BLaER1 treated with 17β-estradiol and CSF1 and Interleukin-3, amounts not matched to agents 10 nM and 100 nM (cell line): Measurements from ENCODE around the gene LHFPL6.

ENCODE experiments used
- H3K27ac ChIP-seq, 11 experiments: shearing (Covaris generic); formaldehyde crosslinking; 2 replicates each; pipeline ENCODE4 v1.8.1; 2022
- H3K27me3 ChIP-seq, 11 experiments: shearing (Covaris generic); formaldehyde crosslinking; 2 replicates each; pipeline ENCODE4 v1.8.1; 2022
- H3K36me3 ChIP-seq, 11 experiments: shearing (Covaris generic); formaldehyde crosslinking; 2 replicates each; pipeline ENCODE4 v1.8.1; 2022
- H3K4me1 ChIP-seq, 10 experiments: shearing (Covaris generic); formaldehyde crosslinking; 2 replicates each; pipeline ENCODE4 v1.8.1; 2022
- H3K4me2 ChIP-seq, 11 experiments: shearing (Covaris generic); formaldehyde crosslinking; 2 replicates each; pipeline ENCODE4 v1.8.1; 2022
- H3K4me3 ChIP-seq, 10 experiments: shearing (Covaris generic); formaldehyde crosslinking; 2 replicates each; pipeline ENCODE4 v1.8.1; 2022
- H3K9ac ChIP-seq, 11 experiments: shearing (Covaris generic); formaldehyde crosslinking; 2 replicates each; pipeline ENCODE4 v1.8.1; 2022
- H3K9me3 ChIP-seq, 11 experiments: shearing (Covaris generic); formaldehyde crosslinking; replicated peaks in 1 of 11; 2 replicates each; pipeline ENCODE4 v1.8.1; 2022
- H4K20me1 ChIP-seq, 11 experiments: shearing (Covaris generic); formaldehyde crosslinking; 2 replicates each; pipeline ENCODE4 v1.8.1; 2022
- Cebpa-rat ChIP-seq, 11 experiments: shearing (Covaris generic); IDR thresholded peaks; 2 replicates each; pipeline ENCODE4 v1.8.1; 2022

LHFPL6 gene

DNA sequence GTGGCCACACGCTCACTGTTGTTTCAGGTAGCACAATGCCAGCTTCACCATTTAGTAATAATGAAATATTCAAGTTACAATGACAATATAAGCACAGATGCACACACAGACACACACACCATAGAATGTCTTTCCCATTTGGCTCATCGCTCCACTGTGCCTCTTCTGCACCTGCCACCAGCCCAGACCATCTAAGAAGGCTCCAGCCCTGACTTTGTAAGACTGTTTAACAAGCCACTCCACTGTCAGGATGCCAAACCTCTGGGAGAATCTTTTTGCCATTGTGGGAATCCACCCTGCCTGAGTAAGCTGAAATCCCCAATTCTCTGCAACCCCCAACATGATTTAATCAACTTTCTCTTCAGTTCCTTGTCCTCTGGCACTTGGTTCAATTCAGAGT is 60.6 kb downstream of the LHFPL6 start:
- no peak overlapping the region for H3K27ac ChIP-seq
- no peak overlapping the region for H3K4me3 ChIP-seq
- no peaks in the 10 kb centered on the region for H3K27me3 ChIP-seq
- no peaks in the 10 kb centered on the region for H3K9me3 ChIP-seq
- H3K4me1 ChIP-seq, result no peaks in the 10 kb centered on the region
- no peaks in the 10 kb centered on the region for H4K20me1 ChIP-seq
- no peak overlapping the region for H3K9ac ChIP-seq
- H3K4me2 ChIP-seq, result no peak overlapping the region
- no peak for TF ChIP-seq Cebpa-rat (IDR thresholded peaks at IDR 0.05)
- no peaks in the 10 kb centered on the region for H3K36me3 ChIP-seq

DNA sequence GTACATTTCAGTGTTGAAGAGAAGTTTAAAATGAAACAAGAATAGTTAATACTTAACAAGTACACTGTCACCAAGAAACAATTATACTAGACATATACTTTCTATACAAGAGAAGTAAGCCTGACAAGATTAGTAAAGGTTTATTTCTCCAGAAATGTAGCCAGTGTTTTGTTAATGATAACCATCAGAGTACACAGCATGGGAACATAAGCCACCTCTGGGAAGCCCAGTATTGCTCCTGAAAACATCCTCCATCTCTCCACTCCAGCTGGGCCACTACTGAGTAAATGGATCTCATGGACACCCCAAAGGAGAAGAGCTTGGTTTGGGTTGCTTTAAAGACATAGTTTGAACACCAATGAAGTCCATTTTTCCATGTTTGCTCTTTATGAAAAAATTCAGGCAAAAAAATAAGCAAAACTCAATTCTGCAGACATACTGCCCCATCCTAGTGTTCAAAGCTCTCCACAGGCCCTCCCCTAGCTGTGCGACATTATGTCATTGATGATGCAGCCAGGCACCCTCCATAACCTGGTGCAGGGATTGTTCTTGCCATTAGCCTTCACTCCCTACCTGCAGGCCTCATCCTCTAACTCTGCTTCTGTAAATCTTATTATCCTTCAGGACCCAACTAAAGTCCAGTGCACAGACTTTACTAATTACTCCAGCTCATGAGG is 61.9 kb downstream of the LHFPL6 start:
- no peaks in the 10 kb centered on the region for H4K20me1 ChIP-seq
- no peak overlapping the region for H3K4me2 ChIP-seq
- no peaks in the 10 kb centered on the region for H3K9me3 ChIP-seq
- no peaks in the 10 kb centered on the region for H3K36me3 ChIP-seq
- H3K27ac ChIP-seq, result no peak overlapping the region
- no peak for TF ChIP-seq Cebpa-rat (IDR thresholded peaks at IDR 0.05)
- no peaks in the 10 kb centered on the region for H3K4me1 ChIP-seq
- H3K4me3 ChIP-seq, result no peak overlapping the region
- H3K27me3 ChIP-seq, result no peaks in the 10 kb centered on the region
- no peak overlapping the region for H3K9ac ChIP-seq

DNA sequence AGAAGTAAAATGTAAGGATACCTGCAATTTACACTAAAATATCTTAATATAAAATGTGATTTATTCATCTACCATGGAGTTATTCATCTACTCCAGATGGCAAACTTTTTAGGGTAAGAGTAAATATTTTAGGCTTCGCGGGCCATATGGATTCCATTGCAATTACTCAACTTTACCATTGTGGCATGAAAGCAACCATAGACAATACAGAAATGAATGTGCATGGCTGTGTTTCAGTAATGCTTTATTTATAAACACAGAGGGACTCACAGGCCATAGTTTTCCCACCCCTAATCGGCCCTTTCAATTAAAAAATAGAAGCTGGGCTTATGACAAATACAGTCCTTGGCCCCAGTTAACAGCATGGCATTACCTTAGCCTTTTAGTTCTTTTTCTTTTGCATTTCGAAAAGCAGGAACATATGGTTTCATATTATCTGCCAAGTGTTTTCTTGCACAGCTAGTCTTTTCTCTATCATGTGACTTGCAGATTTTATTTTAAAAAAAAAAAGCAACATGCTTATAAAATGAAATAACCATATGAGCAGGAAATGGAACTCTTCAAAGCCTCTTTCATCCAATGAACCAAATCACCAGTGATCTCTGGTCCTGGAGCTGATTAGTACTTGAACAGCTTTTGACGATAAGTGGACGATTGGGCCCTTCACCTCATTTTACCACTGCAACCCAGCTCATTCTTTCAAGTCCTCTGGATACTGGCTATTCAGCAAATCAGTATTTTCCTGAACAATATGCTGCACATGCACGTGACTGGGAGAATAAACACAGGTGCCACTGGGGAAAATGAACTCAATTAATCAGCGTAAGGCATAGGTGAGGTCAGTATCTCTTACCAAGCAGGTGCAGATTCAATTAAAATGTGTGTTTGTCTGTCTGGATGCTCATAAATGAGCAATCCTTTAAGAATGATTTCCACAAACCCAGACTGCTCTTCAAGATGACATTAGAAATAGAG is 63.9 kb downstream of the LHFPL6 start:
- no peak overlapping the region for H3K4me3 ChIP-seq
- no peaks in the 10 kb centered on the region for H3K27me3 ChIP-seq
- H3K4me1 ChIP-seq, result no peaks in the 10 kb centered on the region
- no peak for TF ChIP-seq Cebpa-rat (IDR thresholded peaks at IDR 0.05)
- no peak overlapping the region for H3K4me2 ChIP-seq
- H4K20me1 ChIP-seq, result no peaks in the 10 kb centered on the region
- H3K36me3 ChIP-seq, result no peaks in the 10 kb centered on the region
- H3K9ac ChIP-seq, result no peak overlapping the region
- no peaks in the 10 kb centered on the region for H3K9me3 ChIP-seq
- no peak overlapping the region for H3K27ac ChIP-seq

DNA sequence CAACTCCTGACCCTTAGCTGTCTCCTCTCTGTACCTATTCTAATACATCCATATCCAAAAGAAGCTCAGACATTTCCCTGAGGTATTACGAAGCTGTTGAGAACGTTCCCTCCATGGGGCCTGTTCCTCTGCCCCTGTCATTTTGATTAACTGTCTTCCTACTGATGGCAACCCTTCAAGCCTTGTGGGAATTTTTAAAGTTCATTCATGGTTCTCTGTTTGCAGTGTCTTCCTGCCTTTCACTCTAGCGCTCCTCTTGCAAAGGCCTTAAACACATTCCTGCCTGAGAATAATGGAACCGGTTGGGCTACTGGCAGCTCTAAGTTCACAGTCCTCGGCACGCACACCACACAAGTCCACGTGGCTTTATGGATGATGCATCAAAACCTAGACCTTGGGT is 66.1 kb downstream of the LHFPL6 start:
- Histone ChIP-seq H3K9me3 (no peaks in the 10 kb centered on the region), H3K27ac (no peak overlapping the region), H3K4me2 (no peak overlapping the region), H4K20me1 (no peaks in the 10 kb centered on the region), H3K4me1 (no peaks in the 10 kb centered on the region), H3K36me3 (no peaks in the 10 kb centered on the region), H3K4me3 (no peak overlapping the region), H3K27me3 (no peaks in the 10 kb centered on the region), H3K9ac (no peak overlapping the region)
- TF ChIP-seq Cebpa-rat (IDR thresholded peaks at IDR 0.05), result no peak

DNA sequence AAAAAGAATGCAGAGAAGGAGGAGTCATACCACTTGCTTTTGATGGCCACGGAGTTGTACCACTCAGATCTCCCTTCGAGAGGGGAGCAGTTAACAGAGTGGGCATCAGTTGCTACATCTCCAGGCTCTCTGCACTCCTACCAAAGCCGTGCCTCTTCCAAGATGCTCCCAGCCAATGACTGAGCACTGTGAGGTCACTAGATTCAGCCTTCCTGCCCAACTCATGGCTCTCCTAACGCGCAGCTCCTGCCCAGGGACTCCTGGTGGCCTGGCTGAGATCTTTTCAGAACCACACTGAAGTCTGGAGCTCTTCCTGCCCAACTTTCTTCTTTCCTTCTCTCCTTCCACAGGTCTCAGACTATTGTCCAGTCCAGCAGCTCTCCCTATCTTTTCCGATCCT is 66.7 kb downstream of the LHFPL6 start:
- H3K4me3 ChIP-seq, result no peak overlapping the region
- H3K36me3 ChIP-seq, result no peaks in the 10 kb centered on the region
- no peaks in the 10 kb centered on the region for H4K20me1 ChIP-seq
- H3K4me2 ChIP-seq, result no peak overlapping the region
- H3K27ac ChIP-seq, result no peak overlapping the region
- H3K27me3 ChIP-seq, result no peaks in the 10 kb centered on the region
- no peaks in the 10 kb centered on the region for H3K9me3 ChIP-seq
- H3K9ac ChIP-seq, result no peak overlapping the region
- no peak for TF ChIP-seq Cebpa-rat (IDR thresholded peaks at IDR 0.05)
- H3K4me1 ChIP-seq, result no peaks in the 10 kb centered on the region

DNA sequence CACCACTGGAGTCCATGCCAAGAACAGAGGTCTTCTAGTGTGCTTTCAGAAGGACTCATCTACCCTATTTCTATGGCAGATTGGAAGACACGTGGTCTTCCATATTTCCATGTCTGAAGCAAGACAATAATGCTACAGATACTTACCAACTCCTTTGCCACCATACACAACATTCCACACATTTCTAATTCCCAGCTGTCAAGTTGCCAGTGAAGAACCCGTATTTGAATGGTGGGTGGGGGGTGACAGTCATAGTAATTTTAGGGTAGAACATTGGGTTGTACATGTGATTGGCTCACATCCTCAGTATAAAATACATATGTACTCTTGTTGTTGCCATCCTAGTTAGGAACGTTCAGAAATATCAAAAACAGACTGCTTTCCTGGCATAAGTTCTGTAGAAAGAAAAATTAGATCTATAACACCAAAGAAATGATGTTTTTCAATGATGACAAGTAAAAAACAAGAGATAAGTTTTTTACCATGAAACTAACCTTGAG is 69.3 kb downstream of the LHFPL6 start:
- no peak overlapping the region for H3K4me2 ChIP-seq
- H3K27ac ChIP-seq, result no peak overlapping the region
- no peak overlapping the region for H3K9ac ChIP-seq
- no peaks in the 10 kb centered on the region for H3K27me3 ChIP-seq
- H3K36me3 ChIP-seq, result no peaks in the 10 kb centered on the region
- H3K9me3 ChIP-seq, result no peaks in the 10 kb centered on the region
- H3K4me1 ChIP-seq, result no peaks in the 10 kb centered on the region
- H3K4me3 ChIP-seq, result no peak overlapping the region
- no peaks in the 10 kb centered on the region for H4K20me1 ChIP-seq
- no peak for TF ChIP-seq Cebpa-rat (IDR thresholded peaks at IDR 0.05)

DNA sequence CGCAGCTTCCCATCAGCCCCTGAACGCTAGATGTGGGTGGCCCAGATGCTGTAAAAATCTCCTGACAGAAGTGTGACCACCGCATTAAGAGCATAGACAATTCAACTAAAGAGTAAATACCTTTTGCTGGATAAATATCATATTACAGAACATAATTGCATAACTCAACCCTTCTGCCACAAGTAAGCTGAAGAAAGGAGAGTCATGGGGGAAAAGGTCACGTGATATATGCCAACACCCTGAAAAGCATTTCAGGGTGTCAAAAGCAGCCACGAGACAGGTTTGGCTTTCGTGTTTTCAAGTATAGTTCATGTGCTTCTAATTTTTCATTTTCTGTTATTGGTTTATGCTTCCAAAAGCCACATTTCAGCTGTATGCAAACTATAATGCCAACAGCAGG is 71.3 kb downstream of the LHFPL6 start:
- Histone ChIP-seq H3K36me3 (no peaks in the 10 kb centered on the region), H3K4me2 (no peak overlapping the region), H3K27ac (no peak overlapping the region), H3K27me3 (no peaks in the 10 kb centered on the region), H4K20me1 (no peaks in the 10 kb centered on the region), H3K9ac (no peak overlapping the region), H3K9me3 (no peaks in the 10 kb centered on the region), H3K4me1 (no peaks in the 10 kb centered on the region), H3K4me3 (no peak overlapping the region)
- TF ChIP-seq Cebpa-rat (IDR thresholded peaks at IDR 0.05), result no peak

DNA sequence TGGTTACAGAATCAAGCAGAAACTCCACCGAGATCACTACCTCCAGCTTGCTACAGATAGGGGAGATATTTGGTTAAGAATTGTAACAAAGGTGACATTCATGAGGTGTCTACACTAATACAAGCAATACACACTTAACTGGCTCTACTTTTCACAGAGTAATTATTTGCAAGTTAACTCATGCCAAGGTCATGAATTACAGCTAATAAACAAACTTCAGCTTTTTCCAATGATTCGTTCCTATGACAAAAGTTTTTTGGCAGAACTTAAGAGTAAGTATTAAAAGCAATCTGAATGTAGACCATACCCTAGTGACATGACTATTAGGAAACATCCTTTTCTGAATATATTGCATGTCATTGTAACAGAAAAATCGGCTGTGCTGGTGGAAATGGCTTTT is 72.1 kb downstream of the LHFPL6 start:
- Histone ChIP-seq H3K27ac (no peak overlapping the region), H3K4me2 (no peak overlapping the region), H3K9ac (no peak overlapping the region), H3K9me3 (no peaks in the 10 kb centered on the region), H3K4me1 (no peaks in the 10 kb centered on the region), H4K20me1 (no peaks in the 10 kb centered on the region), H3K36me3 (no peaks in the 10 kb centered on the region), H3K27me3 (no peaks in the 10 kb centered on the region), H3K4me3 (no peak overlapping the region)
- no peak for TF ChIP-seq Cebpa-rat (IDR thresholded peaks at IDR 0.05)

DNA sequence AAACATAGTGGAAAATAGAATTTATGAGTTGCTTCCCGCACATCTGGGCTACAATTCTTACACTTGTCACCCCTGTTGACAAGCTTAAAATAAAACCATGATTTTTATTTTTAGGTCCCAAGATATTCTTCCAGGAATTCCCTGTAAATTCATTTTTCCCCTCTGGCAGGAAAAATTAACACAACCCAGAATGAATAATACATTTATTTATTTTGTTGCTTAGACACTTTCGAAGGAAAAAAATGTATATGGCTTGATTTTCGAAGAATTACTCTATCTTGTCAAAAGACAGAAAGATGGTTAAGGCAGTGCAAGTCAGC is 74.4 kb downstream of the LHFPL6 start:
- no peak overlapping the region for H3K9ac ChIP-seq
- no peak overlapping the region for H3K4me3 ChIP-seq
- H3K9me3 ChIP-seq, result no peaks in the 10 kb centered on the region
- no peaks in the 10 kb centered on the region for H4K20me1 ChIP-seq
- H3K27ac ChIP-seq, result no peak overlapping the region
- no peaks in the 10 kb centered on the region for H3K36me3 ChIP-seq
- no peak for TF ChIP-seq Cebpa-rat (IDR thresholded peaks at IDR 0.05)
- H3K4me1 ChIP-seq, result no peaks in the 10 kb centered on the region
- H3K27me3 ChIP-seq, result no peaks in the 10 kb centered on the region
- H3K4me2 ChIP-seq, result no peak overlapping the region
